Measurements from ENCODE around the gene BRME1. TPM values are rescaled to one million over a fixed set of nuclear protein-coding genes. Genes with fewer than 3 reads are reported as not detected.
A peak's percentile ranks its signal among the peaks of the same experiment; 100 is the strongest.

BRME1 gene
- total and polyA plus RNA-seq, 2 of the 13 experiments (the other 11 are each of a cell fraction or from before 2014, with no cell fraction given) = 0.74 to 1.5 TPM

DNA sequence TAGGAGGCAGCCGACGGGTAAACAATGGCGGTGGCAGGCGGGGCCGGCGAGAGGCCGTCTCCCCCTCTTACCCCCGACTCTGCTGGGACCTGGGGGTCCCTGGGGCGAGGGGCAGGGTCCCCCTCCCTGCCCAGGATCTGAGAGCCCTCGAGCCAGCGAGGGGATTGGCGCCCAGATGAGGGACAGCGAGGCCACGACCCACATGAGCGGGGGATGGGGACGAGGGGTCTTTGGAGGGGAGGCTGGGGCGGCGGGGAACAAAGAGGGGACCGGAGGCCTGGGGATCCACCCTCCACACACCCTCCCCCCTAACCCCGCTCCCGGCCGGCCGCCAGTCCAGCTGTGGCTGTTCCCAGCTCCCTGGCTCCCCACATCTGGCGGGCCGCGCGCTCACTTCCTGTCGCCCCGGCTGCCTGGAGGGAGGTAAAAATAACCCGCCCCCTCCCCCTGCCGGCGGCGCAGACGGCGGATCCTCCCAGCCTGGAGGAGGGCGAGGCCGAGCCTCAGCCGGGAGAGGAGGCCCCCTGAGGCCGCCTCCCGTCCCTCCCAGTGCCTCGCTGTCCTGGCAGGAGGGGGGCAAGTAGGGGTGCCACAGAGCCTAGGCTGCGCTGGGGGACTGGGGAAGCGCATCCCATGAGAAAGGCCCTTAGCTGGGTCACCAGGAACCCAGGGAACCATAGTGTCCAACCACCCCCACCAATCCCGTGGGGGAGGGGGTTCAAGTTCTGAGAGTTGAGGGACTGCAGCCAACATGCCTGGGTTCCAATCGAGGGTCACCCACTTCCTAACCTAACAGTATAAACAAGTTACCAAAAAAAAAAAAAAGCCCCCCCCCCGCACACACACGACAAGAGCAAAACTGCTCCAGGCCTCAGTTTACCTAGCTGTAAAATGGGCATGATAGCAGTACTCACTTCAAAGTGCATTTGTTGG is 58.2 kb downstream of the BRME1 start (continued):
- TF ChIP-seq, protein P1, sequence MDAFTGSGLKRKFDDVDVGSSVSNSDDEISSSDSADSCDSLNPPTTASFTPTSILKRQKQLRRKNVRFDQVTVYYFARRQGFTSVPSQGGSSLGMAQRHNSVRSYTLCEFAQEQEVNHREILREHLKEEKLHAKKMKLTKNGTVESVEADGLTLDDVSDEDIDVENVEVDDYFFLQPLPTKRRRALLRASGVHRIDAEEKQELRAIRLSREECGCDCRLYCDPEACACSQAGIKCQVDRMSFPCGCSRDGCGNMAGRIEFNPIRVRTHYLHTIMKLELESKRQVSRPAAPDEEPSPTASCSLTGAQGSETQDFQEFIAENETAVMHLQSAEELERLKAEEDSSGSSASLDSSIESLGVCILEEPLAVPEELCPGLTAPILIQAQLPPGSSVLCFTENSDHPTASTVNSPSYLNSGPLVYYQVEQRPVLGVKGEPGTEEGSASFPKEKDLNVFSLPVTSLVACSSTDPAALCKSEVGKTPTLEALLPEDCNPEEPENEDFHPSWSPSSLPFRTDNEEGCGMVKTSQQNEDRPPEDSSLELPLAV (CRISPR knock-in tag; conservative IDR thresholded peaks at IDR 0.05; ENCODE audit: low read depth) = no peak
- TF ChIP-seq ZNF75D (CRISPR knock-in tag; IDR thresholded peaks at IDR 0.05; ENCODE audit: borderline replicate concordance) (no peak), ZBTB3 (CRISPR knock-in tag; IDR thresholded peaks at IDR 0.05; ENCODE audit: borderline replicate concordance, low read depth) (no peak), ELF1 (CRISPR knock-in tag; IDR thresholded peaks at IDR 0.05) (peak; percentile 66), ZNF205 (CRISPR knock-in tag; IDR thresholded peaks at IDR 0.05) (no peak), SRSF1 (optimal IDR thresholded peaks at IDR 0.05; ENCODE audit: low read depth, low read length) (peak; percentile 64), ZNF101 (CRISPR knock-in tag; IDR thresholded peaks at IDR 0.05; ENCODE audit: borderline replicate concordance, low read depth) (no peak), MBNL3 (CRISPR knock-in tag; conservative IDR thresholded peaks at IDR 0.05) (no peak), MED1 (CRISPR knock-in tag; IDR thresholded peaks at IDR 0.05) (0 out of 2 replicates have a peak, but pooled peaks have one; percentile 29), ETV6 (CRISPR knock-in tag; conservative IDR thresholded peaks at IDR 0.05) (no peak), GTF3A (CRISPR knock-in tag; conservative IDR thresholded peaks at IDR 0.05) (no peak), HIVEP1 (CRISPR knock-in tag; IDR thresholded peaks at IDR 0.05) (no peak), SETDB1 (CRISPR knock-in tag; IDR thresholded peaks at IDR 0.05; ENCODE audit: borderline replicate concordance) (no peak), ZNF121 (CRISPR knock-in tag; IDR thresholded peaks at IDR 0.05) (no peak), ZNF180 (CRISPR knock-in tag; IDR thresholded peaks at IDR 0.05; ENCODE audit: borderline replicate concordance, low read depth) (no peak), ZNF234 (CRISPR knock-in tag; conservative IDR thresholded peaks at IDR 0.05) (no peak), ZNF333 (CRISPR knock-in tag; IDR thresholded peaks at IDR 0.05; ENCODE audit: borderline replicate concordance) (no peak), ARID2 (CRISPR knock-in tag; IDR thresholded peaks at IDR 0.05; ENCODE audit: borderline replicate concordance) (no peak)
- TF ChIP-seq, protein P2, sequence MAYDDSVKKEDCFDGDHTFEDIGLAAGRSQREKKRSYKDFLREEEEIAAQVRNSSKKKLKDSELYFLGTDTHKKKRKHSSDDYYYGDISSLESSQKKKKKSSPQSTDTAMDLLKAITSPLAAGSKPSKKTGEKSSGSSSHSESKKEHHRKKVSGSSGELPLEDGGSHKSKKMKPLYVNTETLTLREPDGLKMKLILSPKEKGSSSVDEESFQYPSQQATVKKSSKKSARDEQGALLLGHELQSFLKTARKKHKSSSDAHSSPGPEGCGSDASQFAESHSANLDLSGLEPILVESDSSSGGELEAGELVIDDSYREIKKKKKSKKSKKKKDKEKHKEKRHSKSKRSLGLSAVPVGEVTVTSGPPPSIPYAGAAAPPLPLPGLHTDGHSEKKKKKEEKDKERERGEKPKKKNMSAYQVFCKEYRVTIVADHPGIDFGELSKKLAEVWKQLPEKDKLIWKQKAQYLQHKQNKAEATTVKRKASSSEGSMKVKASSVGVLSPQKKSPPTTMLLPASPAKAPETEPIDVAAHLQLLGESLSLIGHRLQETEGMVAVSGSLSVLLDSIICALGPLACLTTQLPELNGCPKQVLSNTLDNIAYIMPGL (CRISPR knock-in tag; IDR thresholded peaks at IDR 0.05; ENCODE audit: borderline replicate concordance in 1 of 2, low read depth in 1 of 2) = peak; percentile 29 to 61; a peak in 3 of 4 replicates
- TF ChIP-seq, protein P3, sequence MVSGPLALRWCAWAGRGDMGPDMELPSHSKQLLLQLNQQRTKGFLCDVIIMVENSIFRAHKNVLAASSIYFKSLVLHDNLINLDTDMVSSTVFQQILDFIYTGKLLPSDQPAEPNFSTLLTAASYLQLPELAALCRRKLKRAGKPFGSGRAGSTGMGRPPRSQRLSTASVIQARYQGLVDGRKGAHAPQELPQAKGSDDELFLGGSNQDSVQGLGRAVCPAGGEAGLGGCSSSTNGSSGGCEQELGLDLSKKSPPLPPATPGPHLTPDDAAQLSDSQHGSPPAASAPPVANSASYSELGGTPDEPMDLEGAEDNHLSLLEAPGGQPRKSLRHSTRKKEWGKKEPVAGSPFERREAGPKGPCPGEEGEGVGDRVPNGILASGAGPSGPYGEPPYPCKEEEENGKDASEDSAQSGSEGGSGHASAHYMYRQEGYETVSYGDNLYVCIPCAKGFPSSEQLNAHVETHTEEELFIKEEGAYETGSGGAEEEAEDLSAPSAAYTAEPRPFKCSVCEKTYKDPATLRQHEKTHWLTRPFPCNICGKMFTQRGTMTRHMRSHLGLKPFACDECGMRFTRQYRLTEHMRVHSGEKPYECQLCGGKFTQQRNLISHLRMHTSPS (CRISPR knock-in tag; IDR thresholded peaks at IDR 0.05; ENCODE audit: low read depth) = 0 out of 2 replicates have a peak, but pooled peaks have one; percentile 4
- TF ChIP-seq, protein P4, sequence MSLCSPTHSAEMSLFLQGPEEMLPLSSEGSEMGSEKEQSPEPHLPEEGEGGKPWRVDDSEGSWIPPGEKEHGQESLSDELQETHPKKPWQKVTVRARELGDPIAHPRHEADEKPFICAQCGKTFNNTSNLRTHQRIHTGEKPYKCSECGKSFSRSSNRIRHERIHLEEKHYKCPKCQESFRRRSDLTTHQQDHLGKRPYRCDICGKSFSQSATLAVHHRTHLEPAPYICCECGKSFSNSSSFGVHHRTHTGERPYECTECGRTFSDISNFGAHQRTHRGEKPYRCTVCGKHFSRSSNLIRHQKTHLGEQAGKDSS (CRISPR knock-in tag; IDR thresholded peaks at IDR 0.05; ENCODE audit: borderline replicate concordance, low read depth) = no peak
- TF ChIP-seq, protein P5, sequence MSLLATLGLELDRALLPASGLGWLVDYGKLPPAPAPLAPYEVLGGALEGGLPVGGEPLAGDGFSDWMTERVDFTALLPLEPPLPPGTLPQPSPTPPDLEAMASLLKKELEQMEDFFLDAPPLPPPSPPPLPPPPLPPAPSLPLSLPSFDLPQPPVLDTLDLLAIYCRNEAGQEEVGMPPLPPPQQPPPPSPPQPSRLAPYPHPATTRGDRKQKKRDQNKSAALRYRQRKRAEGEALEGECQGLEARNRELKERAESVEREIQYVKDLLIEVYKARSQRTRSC (CRISPR knock-in tag; IDR thresholded peaks at IDR 0.05; ENCODE audit: low read depth) = no peak
